ENCODE data around the gene CYRIA.

Gene CYRIA

GRCh38 chr2:16665748-16666448 lies at the start of gene CYRIA:
Gene CYRIA (minus strand): TSS chr2:16665834. CDS start chr2:16588119, 77,715 bp downstream.
- no peak for DNase-seq

GRCh38 chr2:16713011-16713423 lies 47.4 kb upstream of the CYRIA start:
- no peak for DNase-seq

GRCh38 chr2:16709769-16710168 lies 44.1 kb upstream of the CYRIA start:
- no peak for DNase-seq

- no peak for DNase-seq
Observed at GRCh38 chr2:16708173-16708572, 42.5 kb upstream of the CYRIA start.

- no peak for DNase-seq
Observed at GRCh38 chr2:16707014-16707623, 41.5 kb upstream of the CYRIA start.

- no peak for DNase-seq
Observed at GRCh38 chr2:16700551-16701259, 35.1 kb upstream of the CYRIA start.

- DNase-seq: no peak
Observed at GRCh38 chr2:16693854-16694253, 28.2 kb upstream of the CYRIA start.

GRCh38 chr2:16691261-16691660 lies 25.6 kb upstream of the CYRIA start:
- DNase-seq: no peak

GRCh38 chr2:16687955-16688354 lies 22.3 kb upstream of the CYRIA start:
- no peak for DNase-seq

GRCh38 chr2:16687222-16687621 lies 21.6 kb upstream of the CYRIA start:
- DNase-seq: no peak

GRCh38 chr2:16686641-16687040 lies 21.0 kb upstream of the CYRIA start:
- no peak for DNase-seq

- no peak for DNase-seq
Observed at GRCh38 chr2:16685340-16685715, 19.7 kb upstream of the CYRIA start.

- no peak for DNase-seq
Observed at GRCh38 chr2:16684676-16685339, 19.2 kb upstream of the CYRIA start.

- no peak for DNase-seq
Observed at GRCh38 chr2:16683576-16683975, 17.9 kb upstream of the CYRIA start.

- DNase-seq: no peak
Observed at GRCh38 chr2:16682431-16683118, 16.9 kb upstream of the CYRIA start.

GRCh38 chr2:16680781-16681180 lies 15.1 kb upstream of the CYRIA start:
- no peak for DNase-seq

- no peak for DNase-seq
Observed at GRCh38 chr2:16680304-16680703, 14.7 kb upstream of the CYRIA start.

- DNase-seq: no peak
Observed at GRCh38 chr2:16678964-16679363, 13.3 kb upstream of the CYRIA start.

- DNase-seq: no peak
Observed at GRCh38 chr2:16677875-16678274, 12.2 kb upstream of the CYRIA start.

GRCh38 chr2:16675781-16676180 lies 10.1 kb upstream of the CYRIA start:
- DNase-seq: no peak

GRCh38 chr2:16674154-16674553 lies 8.5 kb upstream of the CYRIA start:
- DNase-seq: no peak

- no peak for DNase-seq
Observed at GRCh38 chr2:16671760-16672159, 6.1 kb upstream of the CYRIA start.

GRCh38 chr2:16669388-16669787 lies 3.8 kb upstream of the CYRIA start:
- no peak for DNase-seq
